Measurements from ENCODE around the gene USHBP1. TPM values are rescaled to one million over a fixed set of nuclear protein-coding genes. Genes with fewer than 3 reads are reported as not detected.

The USHBP1 gene
- total and polyA plus RNA-seq, 3 experiments from 2014 or later = 0.07 to 0.27 TPM; not detected in 1

- H3K4me1 Mint-ChIP-seq = peaks cover 12 to 22% (median 16%) of the 10 kb centered on the region in 3 donors
- H3K27ac ChIP-seq (ENCODE audit: low read depth, low read length) = peak overlapping the region; percentile 33
- H3K4me3 ChIP-seq (ENCODE audit: low read length) = peak overlapping the region; percentile 62
- no peaks in the 10 kb centered on the region for H3K9me3 Mint-ChIP-seq
- no peaks in the 10 kb centered on the region for H3K27me3 Mint-ChIP-seq
- H3K9me3 ChIP-seq (ENCODE audit: low read length) = no peaks in the 10 kb centered on the region
- peak overlapping the region; percentile 19 to 99 (median 90) for H3K27ac Mint-ChIP-seq
- H3K4me3 Mint-ChIP-seq = peak overlapping the region; percentile 79 to 95 (median 89)
- CTCF ChIA-PET = interaction anchor here (1.2 to 3.5 kb wide), 4 partner anchors 11 to 137 kb away, joined by 3 to 18 read pairs (median 7); partner anchors contain the start of gene OCEL1
- peaks cover 17% of the 10 kb centered on the region for H3K4me1 ChIP-seq (ENCODE audit: insufficient read depth, low read length)
- no peak for DNase-seq
- no peaks in the 10 kb centered on the region for H3K36me3 ChIP-seq (ENCODE audit: insufficient read depth, low read length)
- POLR2A ChIA-PET = interaction anchor here (0.5 to 2.5 kb wide), 9 partner anchors 8 to 894 kb away, joined by 3 to 39 read pairs (median 7); partner anchors contain the start of genes BABAM1, HAUS8, MYO9B and OCEL1
- H3K27me3 ChIP-seq (ENCODE audit: insufficient read depth, low read length, poor library complexity, severe bottlenecking) = no peaks in the 10 kb centered on the region
- H3K36me3 Mint-ChIP-seq = peaks cover 7 to 52% (median 11%) of the 10 kb centered on the region in 3 donors
Observed at GRCh38 chr19:17216058-17216670, 48.4 kb downstream of the USHBP1 start.

DNA sequence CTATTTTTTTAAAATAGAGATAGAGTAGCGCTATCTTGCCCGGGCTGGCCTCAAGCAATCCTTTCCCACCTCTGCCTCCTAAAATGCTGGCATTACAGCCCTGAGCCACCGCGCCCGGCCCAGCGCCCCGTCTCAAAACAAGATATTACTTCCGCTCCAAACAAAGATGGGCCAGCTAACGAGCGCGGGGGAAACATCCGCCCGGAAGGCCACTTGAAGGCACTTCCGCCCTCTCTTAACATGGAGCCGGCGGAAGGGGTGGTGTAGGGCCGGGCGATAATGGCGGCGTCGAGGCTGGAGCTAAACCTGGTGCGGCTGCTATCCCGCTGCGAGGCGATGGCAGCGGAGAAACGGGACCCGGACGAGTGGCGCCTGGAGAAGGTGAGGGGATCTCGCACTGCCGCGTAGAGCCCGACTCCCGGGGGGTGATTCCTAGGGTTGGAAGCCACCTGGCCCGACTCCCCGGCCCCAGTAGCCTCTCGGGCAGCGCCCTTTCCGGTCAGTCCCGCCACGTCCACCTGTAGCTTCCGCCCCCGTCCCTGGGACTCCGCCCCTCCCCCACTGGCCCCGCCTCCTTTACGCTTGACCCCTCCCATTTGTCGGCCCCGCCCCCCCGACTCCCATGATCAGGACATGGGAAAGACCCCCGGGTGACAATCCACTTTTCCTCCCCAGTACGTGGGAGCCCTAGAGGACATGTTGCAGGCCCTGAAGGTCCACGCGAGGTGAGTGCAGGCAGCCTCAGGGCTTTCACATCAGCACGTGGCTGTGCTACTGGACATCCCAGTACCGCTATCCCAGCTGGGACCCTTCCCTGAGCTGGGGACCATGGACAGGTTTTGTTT lies 49.2 kb downstream of the USHBP1 start, which contains the start of gene USE1:
Gene USE1 (plus strand): TSS at position 231 of the 845 bp plus-strand sequence. CDS start 49 bp downstream, at position 280.
- no peaks in the 10 kb centered on the region for H3K27me3 Mint-ChIP-seq
- H3K36me3 ChIP-seq (ENCODE audit: insufficient read depth, low read length) = peaks cover 4% of the 10 kb centered on the region
- peaks cover 7 to 58% (median 11%) of the 10 kb centered on the region in 3 donors for H3K36me3 Mint-ChIP-seq
- H3K27me3 ChIP-seq (ENCODE audit: insufficient read depth, low read length, poor library complexity, severe bottlenecking) = no peaks in the 10 kb centered on the region
- H3K9me3 Mint-ChIP-seq = no peaks in the 10 kb centered on the region
- POLR2A ChIA-PET = interaction anchor here (0.6 to 2.5 kb wide), 12 partner anchors 8 to 893 kb away, joined by 3 to 39 read pairs (median 6); partner anchors contain the start of genes ANKLE1, BABAM1, HAUS8 and MYO9B
- peak within 1 kb of the TSS; percentile 90 to 100 (median 98) for H3K27ac Mint-ChIP-seq
- no peaks in the 10 kb centered on the region for H3K9me3 ChIP-seq (ENCODE audit: low read length)
- CTCF ChIA-PET = interaction anchor here (1.2 to 3.5 kb wide), 9 partner anchors 10 to 149 kb away, joined by 3 to 18 read pairs (median 5); partner anchors contain the start of gene OCEL1
- peak within 1 kb of the TSS; percentile 88 for H3K27ac ChIP-seq (ENCODE audit: low read depth, low read length)
- peak; percentile 81 to 92 (median 84) for DNase-seq
- H3K4me1 Mint-ChIP-seq = peaks cover 12 to 22% (median 16%) of the 10 kb centered on the region in 3 donors
- peaks cover 17% of the 10 kb centered on the region for H3K4me1 ChIP-seq (ENCODE audit: insufficient read depth, low read length)
- H3K4me3 Mint-ChIP-seq = peak within 1 kb of the TSS; percentile 79 to 95 (median 89)
- H3K4me3 ChIP-seq (ENCODE audit: low read length) = peak within 1 kb of the TSS; percentile 62

DNA sequence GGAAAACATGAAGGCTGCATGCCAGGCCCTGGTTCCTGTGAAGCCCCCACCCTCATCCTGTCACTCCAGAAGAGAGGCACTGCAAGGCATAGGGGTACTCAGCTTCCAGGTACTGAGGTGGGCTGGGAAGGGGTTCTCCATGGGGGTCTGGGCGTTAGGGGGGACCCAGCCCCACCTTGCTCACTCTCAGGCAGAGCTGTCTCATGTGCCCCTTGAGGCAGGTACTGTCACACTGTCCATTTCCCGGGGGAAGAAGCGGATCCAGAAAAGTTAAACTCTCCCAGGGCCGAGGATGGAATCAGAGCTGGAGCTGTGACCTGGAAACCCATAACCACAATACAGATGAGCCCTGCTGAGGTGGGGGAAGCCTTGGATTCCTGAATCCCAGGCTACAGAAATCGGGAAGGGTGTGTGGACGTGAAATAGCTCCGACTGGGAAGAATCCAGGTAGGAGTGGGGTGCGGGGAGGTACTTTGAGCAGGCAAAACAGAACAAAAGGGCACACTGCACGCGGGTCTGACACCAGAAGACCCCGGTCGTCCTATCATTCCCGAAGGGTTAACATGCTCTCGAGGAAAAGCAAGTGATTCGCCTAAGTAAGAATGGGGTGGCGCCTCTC lies 49.9 kb downstream of the USHBP1 start:
- CTCF ChIA-PET = interaction anchor here (1.3 to 3.5 kb wide), 8 partner anchors 10 to 148 kb away, joined by 3 to 18 read pairs (median 5); partner anchors contain the start of gene OCEL1
- Histone ChIP-seq H3K36me3 (ENCODE audit: insufficient read depth, low read length) (peaks cover 6% of the 10 kb centered on the region), H3K4me1 (ENCODE audit: insufficient read depth, low read length) (peaks cover 17% of the 10 kb centered on the region), H3K9me3 (ENCODE audit: low read length) (no peaks in the 10 kb centered on the region), H3K4me3 (ENCODE audit: low read length) (peak overlapping the region; percentile 62), H3K27ac (ENCODE audit: low read depth, low read length) (peak overlapping the region; percentile 88), H3K27me3 (ENCODE audit: insufficient read depth, low read length, poor library complexity, severe bottlenecking) (no peaks in the 10 kb centered on the region)
- H3K27ac Mint-ChIP-seq = peak overlapping the region; percentile 90 to 100 (median 98)
- DNase-seq = no peak
- no peaks in the 10 kb centered on the region for H3K9me3 Mint-ChIP-seq
- peaks cover 12 to 22% (median 16%) of the 10 kb centered on the region in 3 donors for H3K4me1 Mint-ChIP-seq
- H3K27me3 Mint-ChIP-seq = no peaks in the 10 kb centered on the region
- peak overlapping the region; percentile 79 to 95 (median 89) for H3K4me3 Mint-ChIP-seq
- H3K36me3 Mint-ChIP-seq = peaks cover 7 to 61% (median 12%) of the 10 kb centered on the region in 3 donors
- POLR2A ChIA-PET = interaction anchor here (0.6 to 2.5 kb wide), 9 partner anchors 9 to 465 kb away, joined by 3 to 39 read pairs (median 10); partner anchors contain the start of genes BABAM1, HAUS8, MYO9B and NR2F6

GRCh38 chr19:17213334-17213733 lies 51.2 kb downstream of the USHBP1 start:
- DNase-seq = no peak
- no peaks in the 10 kb centered on the region for H3K27me3 Mint-ChIP-seq
- peaks cover 3 to 67% (median 14%) of the 10 kb centered on the region in 3 donors for H3K36me3 Mint-ChIP-seq
- H3K9me3 Mint-ChIP-seq = no peaks in the 10 kb centered on the region
- ChIA-PET CTCF (interaction anchor here (0.7 to 3.5 kb wide), 2 partner anchors 8 to 13 kb away, joined by 4 to 18 read pairs; partner anchors contain the start of gene OCEL1), POLR2A (no interaction called here)
- H3K4me3 Mint-ChIP-seq = peak overlapping the region in 2 of 7 donors; percentile 15 to 18
- Histone ChIP-seq H3K36me3 (ENCODE audit: insufficient read depth, low read length) (peaks cover 12% of the 10 kb centered on the region), H3K27me3 (ENCODE audit: insufficient read depth, low read length, poor library complexity, severe bottlenecking) (no peaks in the 10 kb centered on the region), H3K27ac (ENCODE audit: low read depth, low read length) (no peak overlapping the region), H3K4me3 (ENCODE audit: low read length) (no peak overlapping the region), H3K4me1 (ENCODE audit: insufficient read depth, low read length) (peaks cover 17% of the 10 kb centered on the region), H3K9me3 (ENCODE audit: low read length) (no peaks in the 10 kb centered on the region)
- peaks cover 15 to 25% (median 16%) of the 10 kb centered on the region in 3 donors for H3K4me1 Mint-ChIP-seq
- peak overlapping the region in 1 of 8 donors; percentile 78 for H3K27ac Mint-ChIP-seq

- Histone ChIP-seq H3K27ac (ENCODE audit: low read depth, low read length) (no peak overlapping the region), H3K27me3 (ENCODE audit: insufficient read depth, low read length, poor library complexity, severe bottlenecking) (no peaks in the 10 kb centered on the region), H3K4me1 (ENCODE audit: insufficient read depth, low read length) (peaks cover 17% of the 10 kb centered on the region), H3K4me3 (ENCODE audit: low read length) (no peak overlapping the region), H3K36me3 (ENCODE audit: insufficient read depth, low read length) (peaks cover 12% of the 10 kb centered on the region), H3K9me3 (ENCODE audit: low read length) (no peaks in the 10 kb centered on the region)
- POLR2A ChIA-PET = no interaction called here
- no peak overlapping the region for H3K4me3 Mint-ChIP-seq
- no peaks in the 10 kb centered on the region for H3K9me3 Mint-ChIP-seq
- CTCF ChIA-PET = no interaction called here
- no peak for DNase-seq
- H3K36me3 Mint-ChIP-seq = peaks cover 0 to 59% (median 14%) of the 10 kb centered on the region in 3 donors
- H3K4me1 Mint-ChIP-seq = peaks cover 15 to 25% (median 16%) of the 10 kb centered on the region in 3 donors
- H3K27me3 Mint-ChIP-seq = no peaks in the 10 kb centered on the region
- no peak overlapping the region for H3K27ac Mint-ChIP-seq
Observed at GRCh38 chr19:17211547-17212446, 52.7 kb downstream of the USHBP1 start.

DNA sequence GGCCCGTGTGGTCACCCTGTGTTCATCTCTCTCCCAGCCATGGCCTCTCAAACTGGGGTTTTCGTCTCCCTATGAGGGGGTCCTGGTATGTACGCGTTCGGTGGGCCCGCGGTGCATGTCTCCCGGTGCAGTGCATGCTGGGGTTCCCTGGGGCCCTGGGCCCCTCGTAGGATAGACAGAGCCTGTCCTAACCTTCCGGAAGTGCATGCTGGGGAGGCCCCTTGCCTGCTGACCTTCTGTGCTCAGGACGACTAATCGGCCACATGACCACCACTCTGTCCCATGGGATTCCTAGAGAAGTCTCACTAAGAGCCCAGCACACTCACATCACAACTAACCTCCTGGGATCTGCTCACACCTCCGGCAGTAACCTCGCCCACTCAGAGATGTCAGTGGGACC lies 54.2 kb downstream of the USHBP1 start:
- Histone ChIP-seq H3K36me3 (ENCODE audit: insufficient read depth, low read length) (peaks cover 12% of the 10 kb centered on the region), H3K27me3 (ENCODE audit: insufficient read depth, low read length, poor library complexity, severe bottlenecking) (no peaks in the 10 kb centered on the region), H3K27ac (ENCODE audit: low read depth, low read length) (no peak overlapping the region), H3K4me3 (ENCODE audit: low read length) (no peak overlapping the region), H3K4me1 (ENCODE audit: insufficient read depth, low read length) (peaks cover 7% of the 10 kb centered on the region), H3K9me3 (ENCODE audit: low read length) (no peaks in the 10 kb centered on the region)
- peaks cover 0 to 63% (median 14%) of the 10 kb centered on the region in 3 donors for H3K36me3 Mint-ChIP-seq
- POLR2A ChIA-PET = no interaction called here
- H3K9me3 Mint-ChIP-seq = no peaks in the 10 kb centered on the region
- DNase-seq = no peak
- CTCF ChIA-PET = no interaction called here
- no peak overlapping the region for H3K27ac Mint-ChIP-seq
- no peaks in the 10 kb centered on the region for H3K27me3 Mint-ChIP-seq
- peaks cover 9 to 14% (median 11%) of the 10 kb centered on the region in 3 donors for H3K4me1 Mint-ChIP-seq
- no peak overlapping the region for H3K4me3 Mint-ChIP-seq
